ENCODE results near the gene LRRC41.
"Not testable (repeated sequence)": the region's sequence is repeated elsewhere in the genome, so short reads cannot be mapped to it uniquely, and the experiment has no call there.

LRRC41 gene

GRCh38 chr1:46246548-46247435, 56.6 kb downstream of the LRRC41 start:
- H3K4me3 ChIP-seq (ENCODE audit: low read length), result peak overlapping the region; percentile 77; the same call in 1 of the 2 replicates
- TF ChIP-seq ZNF274 (IDR thresholded peaks at IDR 0.05; ENCODE audit: low read depth, low read length), result no peak

- not testable (repeated sequence) for H3K4me3 ChIP-seq (ENCODE audit: low read length)
Observed at GRCh38 chr1:46246136-46246535, 57.3 kb downstream of the LRRC41 start.

- no peak for TF ChIP-seq ZNF274 (IDR thresholded peaks at IDR 0.05; ENCODE audit: low read depth, low read length)
- H3K4me3 ChIP-seq (ENCODE audit: low read length), result no peak overlapping the region
Observed at GRCh38 chr1:46244656-46245371, 58.6 kb downstream of the LRRC41 start.

- H3K4me3 ChIP-seq (ENCODE audit: low read length), result not testable (repeated sequence)
Observed at GRCh38 chr1:46243831-46244230, 59.6 kb downstream of the LRRC41 start.

GRCh38 chr1:46242918-46243317, 60.5 kb downstream of the LRRC41 start:
- no peak for TF ChIP-seq ZNF274 (IDR thresholded peaks at IDR 0.05; ENCODE audit: low read depth, low read length)
- H3K4me3 ChIP-seq (ENCODE audit: low read length), result no peak overlapping the region

- not testable (repeated sequence) for H3K4me3 ChIP-seq (ENCODE audit: low read length)
Observed at GRCh38 chr1:46241733-46242132, 61.7 kb downstream of the LRRC41 start.

GRCh38 chr1:46238865-46239264, 64.6 kb downstream of the LRRC41 start:
- H3K4me3 ChIP-seq (ENCODE audit: low read length), result not testable (repeated sequence)

GRCh38 chr1:46236882-46237281, 66.5 kb downstream of the LRRC41 start:
- no peak for TF ChIP-seq ZNF274 (IDR thresholded peaks at IDR 0.05; ENCODE audit: low read depth, low read length)
- H3K4me3 ChIP-seq (ENCODE audit: low read length), result no peak overlapping the region

GRCh38 chr1:46231231-46231630, 72.2 kb downstream of the LRRC41 start:
- H3K4me3 ChIP-seq (ENCODE audit: low read length), result not testable (repeated sequence)

Measured in GM08714 (cell line).